Breast epithelium (tissue), 3 donors: ENCODE data around the gene TTLL10.

ENCODE experiments used
- POLR2A ChIP-seq: fragments of 450-650 bp; IDR thresholded peaks from one replicate; pipeline ENCODE4 v1.6.1; 2016; ENCODE audit warnings: antibody characterized with exemption, mild to moderate bottlenecking, moderate library complexity
- POLR2AphosphoS5 ChIP-seq, 3 donors: sonication (generic); formaldehyde crosslinking; IDR thresholded peaks; one replicate each; pipeline ENCODE4 v1.6.1; 2017; ENCODE audit warnings: antibody characterized with exemption in 3 of 3
- TF ChIP-seq, protein P1 (sequence below), 3 donors: fragments of 450-650 bp; IDR thresholded peaks; one replicate each; pipeline ENCODE4 v1.5.1; 2016 to 2017; ENCODE audit warnings: antibody characterized with exemption in 3 of 3, mild to moderate bottlenecking in 3 of 3, moderate library complexity in 3 of 3

- TF ChIP-seq, protein P1, sequence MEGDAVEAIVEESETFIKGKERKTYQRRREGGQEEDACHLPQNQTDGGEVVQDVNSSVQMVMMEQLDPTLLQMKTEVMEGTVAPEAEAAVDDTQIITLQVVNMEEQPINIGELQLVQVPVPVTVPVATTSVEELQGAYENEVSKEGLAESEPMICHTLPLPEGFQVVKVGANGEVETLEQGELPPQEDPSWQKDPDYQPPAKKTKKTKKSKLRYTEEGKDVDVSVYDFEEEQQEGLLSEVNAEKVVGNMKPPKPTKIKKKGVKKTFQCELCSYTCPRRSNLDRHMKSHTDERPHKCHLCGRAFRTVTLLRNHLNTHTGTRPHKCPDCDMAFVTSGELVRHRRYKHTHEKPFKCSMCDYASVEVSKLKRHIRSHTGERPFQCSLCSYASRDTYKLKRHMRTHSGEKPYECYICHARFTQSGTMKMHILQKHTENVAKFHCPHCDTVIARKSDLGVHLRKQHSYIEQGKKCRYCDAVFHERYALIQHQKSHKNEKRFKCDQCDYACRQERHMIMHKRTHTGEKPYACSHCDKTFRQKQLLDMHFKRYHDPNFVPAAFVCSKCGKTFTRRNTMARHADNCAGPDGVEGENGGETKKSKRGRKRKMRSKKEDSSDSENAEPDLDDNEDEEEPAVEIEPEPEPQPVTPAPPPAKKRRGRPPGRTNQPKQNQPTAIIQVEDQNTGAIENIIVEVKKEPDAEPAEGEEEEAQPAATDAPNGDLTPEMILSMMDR (IDR thresholded peaks at IDR 0.05): no peak
- TF ChIP-seq POLR2A: no peak
- TF ChIP-seq POLR2AphosphoS5 (IDR thresholded peaks at IDR 0.05): no peak
These were observed 7.7 kb upstream of the TTLL10 start for GRCh38 chr1:1165900-1166421.
